HG02588 (cell line): ENCODE data around the gene ALDH1A2.
"Not testable (repeated sequence)": the region's sequence is repeated elsewhere in the genome, so short reads cannot be mapped to it uniquely, and the experiment has no call there.

Experiments used
- ATAC-seq: cut with Tn5 transposase; IDR thresholded peaks from one replicate; pipeline ENCODE4 v1.9.1; 2021; ENCODE audit warnings: mild to moderate bottlenecking, moderate library complexity; ENCODE audit not compliant: unreplicated experiment

ALDH1A2 gene

GRCh38 chr15:58002338-58003126, 63.0 kb downstream of the ALDH1A2 start:
- ATAC-seq = no peak

- not testable (repeated sequence) for ATAC-seq
These were observed 65.8 kb downstream of the ALDH1A2 start for GRCh38 chr15:57999699-58000098.

GRCh38 chr15:57996561-57996960, 69.0 kb downstream of the ALDH1A2 start:
- ATAC-seq = no peak

GRCh38 chr15:57994221-57995049, 71.1 kb downstream of the ALDH1A2 start:
- no peak for ATAC-seq

GRCh38 chr15:57993409-57994145, 71.9 kb downstream of the ALDH1A2 start:
- ATAC-seq = no peak

GRCh38 chr15:57992761-57993355, 72.7 kb downstream of the ALDH1A2 start:
- no peak for ATAC-seq

GRCh38 chr15:57973534-57973933, 92.0 kb downstream of the ALDH1A2 start:
- ATAC-seq = no peak

- no peak for ATAC-seq
These were observed 92.6 kb downstream of the ALDH1A2 start for GRCh38 chr15:57972864-57973263.

GRCh38 chr15:57969996-57970395, 95.5 kb downstream of the ALDH1A2 start:
- no peak for ATAC-seq

- no peak for ATAC-seq
These were observed 96.2 kb downstream of the ALDH1A2 start for GRCh38 chr15:57969355-57969754.

GRCh38 chr15:57962887-57963286, 102.6 kb downstream of the ALDH1A2 start:
- no peak for ATAC-seq

GRCh38 chr15:57961919-57962318, 103.6 kb downstream of the ALDH1A2 start:
- ATAC-seq = no peak

GRCh38 chr15:57957113-57957512, 108.4 kb downstream of the ALDH1A2 start:
- ATAC-seq = no peak

GRCh38 chr15:57953874-57954273, 111.6 kb downstream of the ALDH1A2 start:
- no peak for ATAC-seq

- ATAC-seq = no peak
These were observed 114.1 kb downstream of the ALDH1A2 start for GRCh38 chr15:57951328-57951932.

GRCh38 chr15:57950381-57950946, 115.0 kb downstream of the ALDH1A2 start:
- no peak for ATAC-seq

- no peak for ATAC-seq
These were observed 116.1 kb downstream of the ALDH1A2 start for GRCh38 chr15:57949374-57949943.

GRCh38 chr15:57948351-57949289, 116.9 kb downstream of the ALDH1A2 start:
- no peak for ATAC-seq

- no peak for ATAC-seq
These were observed 117.7 kb downstream of the ALDH1A2 start for GRCh38 chr15:57947781-57948180.
